ENCODE data around the gene TAS2R9.
"Not testable (repeated sequence)": the region's sequence is repeated elsewhere in the genome, so short reads cannot be mapped to it uniquely, and the experiment has no call there.

Gene TAS2R9, protein sequence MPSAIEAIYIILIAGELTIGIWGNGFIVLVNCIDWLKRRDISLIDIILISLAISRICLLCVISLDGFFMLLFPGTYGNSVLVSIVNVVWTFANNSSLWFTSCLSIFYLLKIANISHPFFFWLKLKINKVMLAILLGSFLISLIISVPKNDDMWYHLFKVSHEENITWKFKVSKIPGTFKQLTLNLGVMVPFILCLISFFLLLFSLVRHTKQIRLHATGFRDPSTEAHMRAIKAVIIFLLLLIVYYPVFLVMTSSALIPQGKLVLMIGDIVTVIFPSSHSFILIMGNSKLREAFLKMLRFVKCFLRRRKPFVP

DNA sequence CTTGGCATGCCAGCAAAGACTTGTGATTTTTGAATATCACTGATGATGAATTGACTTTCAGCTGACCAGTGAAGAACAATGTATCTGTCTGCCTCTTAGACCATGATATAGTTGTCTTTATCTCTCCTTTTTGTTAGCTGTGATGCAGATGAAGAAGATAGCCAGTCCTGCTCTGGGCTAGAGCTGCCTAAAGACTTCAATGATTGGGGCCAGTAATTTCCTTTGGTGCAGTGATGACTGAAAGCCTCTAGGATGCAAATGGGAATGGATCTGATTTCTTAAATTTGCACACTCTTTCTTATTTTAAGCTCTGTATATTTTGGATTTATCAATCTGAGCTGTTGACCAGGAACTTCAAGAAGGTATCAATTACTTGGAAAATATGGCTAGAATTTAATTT, at the start of gene TAS2R9:
TSS of gene TAS2R9 (minus strand) at position 101 of the 400 bp plus-strand sequence. CDS start at position 8, 93 bp downstream.
- DNase-seq, result no peak

DNA sequence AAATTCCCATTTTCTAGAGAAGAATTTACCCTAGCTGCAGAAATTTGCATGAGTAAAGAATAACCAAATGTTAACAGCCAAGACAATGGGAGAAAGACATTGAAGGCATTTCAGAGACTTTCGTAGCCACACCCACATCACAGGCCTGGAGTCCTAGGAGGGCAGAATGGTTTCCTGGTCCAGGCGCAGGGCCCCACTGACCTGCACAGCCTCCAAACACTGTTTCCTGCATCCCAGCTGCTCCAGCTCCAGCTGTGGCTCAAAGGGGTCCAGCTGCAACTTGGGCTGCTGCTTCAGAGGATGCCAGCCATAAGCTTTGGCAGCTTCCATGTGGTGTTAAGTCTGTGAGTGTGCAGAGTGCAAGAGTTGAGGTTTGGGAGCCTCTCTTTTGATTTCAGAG, 45.8 kb upstream of the TAS2R9 start:
- no peak for DNase-seq

DNA sequence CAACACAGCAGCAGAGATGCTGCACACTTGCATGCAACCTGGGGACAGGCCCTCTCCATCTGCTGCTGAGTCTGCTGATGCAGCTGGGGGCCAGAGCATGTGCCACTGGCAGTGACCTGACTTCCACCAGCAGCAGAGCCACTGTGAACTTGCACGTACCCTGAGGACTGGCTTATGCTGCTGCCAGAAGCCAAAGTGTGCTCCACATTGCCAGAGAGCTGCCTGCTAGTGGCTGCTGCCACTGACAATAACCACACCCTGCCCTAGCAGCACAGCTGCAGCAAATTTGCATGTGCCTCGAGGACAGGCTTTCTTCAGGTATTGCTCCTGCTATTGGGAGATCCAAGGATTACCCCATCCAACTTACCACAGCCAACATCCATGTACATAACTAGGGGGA, 43.8 kb upstream of the TAS2R9 start:
- DNase-seq, result no peak

DNA sequence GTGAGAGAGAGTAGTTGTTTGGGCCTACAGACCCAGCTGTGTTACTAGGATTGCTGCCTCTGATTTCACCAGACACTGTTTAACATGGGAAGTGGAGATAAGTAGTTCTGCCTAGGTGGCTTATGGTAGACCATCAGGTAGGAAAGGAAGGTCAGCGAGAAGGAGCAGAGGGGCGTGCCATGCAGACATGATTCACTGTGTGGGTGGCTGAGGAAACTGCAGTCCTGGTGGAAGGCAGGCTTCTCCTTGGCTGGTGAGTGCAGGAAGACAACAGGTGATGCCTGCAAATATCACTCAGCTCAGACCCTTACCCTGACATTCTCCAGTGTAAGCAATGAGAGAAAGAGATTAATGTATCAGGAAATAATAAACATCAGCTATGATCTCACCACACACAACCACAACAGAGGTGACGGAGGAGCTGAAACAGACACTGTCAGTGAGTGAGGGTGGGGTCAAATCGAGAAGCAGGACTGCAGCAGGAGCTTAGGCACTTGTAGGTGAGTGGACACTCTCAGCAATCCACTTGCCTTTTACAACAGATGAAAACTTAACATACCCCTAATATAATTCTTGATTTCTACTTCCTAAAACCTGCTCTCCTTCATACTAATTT, 41.4 kb upstream of the TAS2R9 start:
- no peak for DNase-seq

DNA sequence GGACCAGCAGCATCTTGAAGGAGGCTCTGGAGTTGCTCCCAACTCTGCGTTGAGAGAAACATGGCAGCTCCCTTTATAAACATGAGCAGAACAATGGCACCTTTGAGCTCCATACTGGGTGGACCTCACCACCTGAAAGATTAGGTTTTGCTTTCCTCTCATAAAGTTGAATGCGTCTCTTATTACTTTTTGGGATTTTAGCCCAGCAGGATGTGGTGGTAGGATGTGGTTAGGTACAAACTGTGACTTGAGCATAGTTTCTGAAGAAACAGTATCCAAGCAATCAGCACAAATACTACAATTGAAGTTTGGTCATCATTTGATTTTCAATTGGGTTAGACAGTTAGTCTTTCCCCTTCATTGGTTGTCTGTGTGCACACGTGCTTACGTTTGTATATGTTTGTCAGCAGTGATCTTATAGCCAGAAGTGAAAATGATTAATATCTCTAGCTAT, 39.5 kb upstream of the TAS2R9 start, which contains the start of gene PRR4:
TSS of gene PRR4 (minus strand) at position 51 of the 454 bp plus-strand sequence. CDS start at position 13, 38 bp downstream.
- no peak for DNase-seq

DNA sequence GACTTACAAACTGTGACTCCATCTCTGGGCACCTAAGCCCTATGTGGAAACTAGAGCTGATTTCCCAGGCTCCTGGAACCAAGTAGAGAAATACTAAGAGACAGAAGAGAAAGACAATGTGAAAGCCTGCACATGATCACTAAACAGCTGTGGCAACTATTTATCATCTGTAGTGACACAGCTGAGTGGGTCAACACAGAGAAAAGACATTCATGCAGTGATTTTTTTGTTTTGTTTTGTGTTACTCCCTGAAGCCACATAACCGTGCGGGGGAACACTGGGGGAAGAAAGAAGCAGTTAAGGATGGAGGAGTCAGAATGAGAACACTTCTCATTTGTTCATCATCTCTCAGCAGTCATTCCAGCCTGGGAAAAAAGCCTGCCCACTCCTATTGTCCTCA, 37.8 kb upstream of the TAS2R9 start:
- DNase-seq, result no peak

DNA sequence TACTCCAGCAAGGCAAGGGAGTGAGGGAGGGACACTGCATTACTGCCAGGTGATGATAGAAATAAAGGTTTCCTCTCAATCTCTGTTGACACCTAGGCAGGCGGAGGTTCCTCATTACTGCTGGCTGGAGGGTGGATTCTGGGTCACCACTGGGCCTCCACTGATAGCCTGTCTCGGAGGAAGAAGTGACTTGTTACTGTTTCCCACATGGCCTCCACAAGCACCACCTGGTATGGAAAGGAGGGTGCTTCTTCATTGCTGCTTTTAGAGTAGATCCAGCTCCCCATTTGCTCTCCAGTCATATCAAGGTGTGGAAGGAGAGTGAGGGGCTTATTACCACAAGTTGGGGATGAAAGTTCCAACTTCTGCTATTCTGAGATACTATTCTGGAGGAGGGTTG, 32.9 kb upstream of the TAS2R9 start:
- no peak for DNase-seq

DNA sequence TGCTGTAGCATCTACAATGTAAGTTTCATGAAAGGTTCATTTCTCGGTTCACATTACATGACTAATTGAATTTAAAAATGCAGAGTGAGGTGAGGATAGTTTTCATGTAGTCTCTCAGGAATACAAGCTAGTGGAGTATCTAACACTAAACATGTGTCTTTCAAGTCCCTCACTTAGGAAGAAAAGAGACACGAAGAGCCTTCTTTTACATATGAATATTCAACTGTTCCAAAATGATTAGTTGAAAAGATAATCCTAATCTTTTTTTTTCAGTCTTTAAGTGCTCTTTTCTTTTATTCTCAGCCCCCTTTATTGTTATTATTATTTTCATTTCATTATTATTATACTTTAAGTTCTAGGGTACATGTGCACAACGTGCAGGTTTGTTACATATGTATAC, 28.5 kb upstream of the TAS2R9 start:
- no peak for DNase-seq

DNA sequence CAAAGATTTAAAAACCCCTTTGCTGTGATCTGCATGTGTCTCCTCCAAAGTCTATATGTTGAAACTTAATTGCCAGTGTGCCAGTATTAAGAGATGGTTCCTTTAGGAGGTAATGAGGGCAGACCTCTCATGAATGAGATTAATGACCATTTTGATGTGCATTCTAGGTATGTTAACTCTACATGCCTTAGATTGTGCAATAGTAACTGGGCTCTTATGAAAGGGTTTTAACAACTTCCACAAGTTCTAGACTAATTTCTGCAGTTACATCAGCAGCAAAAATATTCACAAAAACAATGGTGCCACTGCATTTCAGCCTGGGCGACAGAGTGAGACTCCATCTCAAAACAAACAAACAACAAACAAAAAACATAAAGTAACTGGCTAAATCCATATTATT, 20.0 kb upstream of the TAS2R9 start:
- no peak for DNase-seq

DNA sequence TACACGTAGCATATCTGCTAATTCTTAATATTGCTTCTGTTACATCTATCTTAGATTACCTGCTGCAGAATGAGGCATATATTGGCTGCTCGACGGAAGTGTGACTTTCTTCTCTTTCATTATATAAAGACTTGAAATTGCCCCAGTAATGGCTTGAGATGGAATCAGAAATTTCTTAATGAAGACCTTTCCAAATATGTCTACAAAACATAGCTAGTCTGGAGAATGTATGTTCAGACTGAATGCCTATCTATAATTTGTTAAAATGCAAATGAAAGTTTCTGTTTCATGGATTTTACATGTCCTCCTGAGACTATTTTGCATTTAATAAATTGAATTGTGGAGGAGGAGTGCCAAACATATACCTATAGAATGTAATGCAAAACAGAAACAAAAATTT, 16.3 kb upstream of the TAS2R9 start, which contains the start of gene TAS2R10:
TSS of gene TAS2R10 (minus strand) at position 101 of the 400 bp plus-strand sequence. CDS start at position 12, 89 bp downstream.
- no peak for DNase-seq

DNA sequence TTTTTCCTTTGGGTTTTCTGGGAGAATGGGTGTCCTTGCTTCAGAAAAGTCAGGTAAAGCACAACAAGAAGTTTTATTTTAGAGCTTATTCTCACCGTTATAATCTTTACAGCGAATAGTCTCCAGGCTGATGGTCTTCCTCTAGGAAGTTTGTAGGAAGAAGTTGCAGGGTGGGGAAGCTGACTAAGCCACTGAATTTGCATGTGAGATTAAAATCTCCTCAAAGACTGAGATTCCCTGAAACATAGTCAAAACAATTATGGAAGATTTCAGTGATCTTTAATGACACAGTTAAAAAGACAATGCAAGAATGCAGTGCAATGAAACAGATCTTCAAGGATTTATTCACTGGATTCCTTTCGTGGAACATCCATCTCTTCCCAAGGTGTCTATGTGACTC, 15.0 kb upstream of the TAS2R9 start:
- DNase-seq, result no peak

DNA sequence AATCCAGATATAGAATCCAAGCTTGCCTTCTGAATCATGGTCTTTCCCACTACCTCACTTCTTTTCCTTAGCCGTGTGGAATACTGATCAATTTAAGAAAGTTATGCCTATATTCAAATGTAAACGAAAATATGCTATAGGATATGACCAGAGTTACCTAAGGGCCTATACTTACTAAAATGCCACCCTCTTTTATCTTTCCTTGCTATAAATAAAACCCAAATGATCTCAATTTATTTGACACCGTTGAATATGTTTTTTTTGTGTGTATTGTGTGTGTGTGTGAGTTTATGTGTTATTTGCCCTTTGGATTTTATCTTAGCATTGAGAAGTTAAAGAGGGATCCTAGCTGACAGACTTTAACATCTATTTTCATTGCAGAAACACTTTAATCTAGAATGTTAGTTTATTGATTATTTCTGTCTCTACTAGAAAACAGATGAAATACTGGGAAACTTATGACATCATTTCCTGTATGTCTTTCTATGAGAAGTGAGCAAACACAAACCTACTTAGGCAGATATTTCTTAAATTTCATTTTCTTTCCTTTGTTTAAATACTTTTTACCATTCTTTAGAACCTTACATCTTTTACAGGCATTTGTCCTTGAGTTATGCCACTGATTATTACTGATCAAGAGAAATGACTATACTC, 2.0 kb upstream of the TAS2R9 start:
- DNase-seq, result no peak

DNA sequence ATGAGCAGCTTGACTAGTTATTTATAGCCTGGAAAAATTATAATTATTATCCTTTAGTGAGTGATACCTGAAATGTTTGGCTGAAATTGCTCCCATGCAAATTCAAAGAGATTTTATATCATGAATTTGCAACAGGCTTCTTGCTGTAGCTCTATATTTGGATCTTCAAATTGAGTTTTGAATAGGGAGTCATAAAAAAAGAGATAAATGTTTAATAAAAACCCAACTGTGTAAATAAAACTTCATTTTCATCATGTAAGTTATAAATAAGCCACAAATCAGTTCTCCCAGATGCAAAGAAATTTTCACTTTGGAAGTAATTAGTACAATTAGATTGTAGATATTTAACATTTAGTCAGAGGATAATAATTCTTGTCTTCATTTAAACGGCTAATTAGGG, 2.8 kb downstream of the TAS2R9 start, which contains the start of gene TAS2R8:
TSS of gene TAS2R8 (minus strand) at position 101 of the 400 bp plus-strand sequence. CDS start 306 bp downstream, outside the sequence.
- DNase-seq, result no peak

DNA sequence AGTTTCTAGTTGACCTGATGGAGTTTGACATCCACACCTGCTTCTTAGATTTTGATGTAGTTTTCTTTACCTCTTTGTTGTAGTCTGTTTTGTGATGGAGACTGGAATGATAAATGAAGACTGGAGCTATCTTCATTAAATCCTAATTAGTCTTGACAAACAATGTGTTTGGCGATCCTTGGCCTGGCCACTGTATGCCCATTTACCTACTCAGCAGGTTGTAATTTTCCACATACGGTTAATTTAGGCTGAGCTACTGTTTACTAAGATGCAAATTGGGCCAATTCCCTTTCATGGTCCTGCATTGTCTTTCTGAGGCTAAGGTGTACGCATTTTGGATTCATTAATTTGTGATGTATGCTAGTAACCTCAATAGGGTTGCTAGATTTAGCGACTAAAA, 7.4 kb downstream of the TAS2R9 start, which contains the start of gene TAS2R7:
TSS of gene TAS2R7 (minus strand) at position 41 of the 400 bp plus-strand sequence. CDS start 57 bp downstream, outside the sequence.
- no peak for DNase-seq

DNA sequence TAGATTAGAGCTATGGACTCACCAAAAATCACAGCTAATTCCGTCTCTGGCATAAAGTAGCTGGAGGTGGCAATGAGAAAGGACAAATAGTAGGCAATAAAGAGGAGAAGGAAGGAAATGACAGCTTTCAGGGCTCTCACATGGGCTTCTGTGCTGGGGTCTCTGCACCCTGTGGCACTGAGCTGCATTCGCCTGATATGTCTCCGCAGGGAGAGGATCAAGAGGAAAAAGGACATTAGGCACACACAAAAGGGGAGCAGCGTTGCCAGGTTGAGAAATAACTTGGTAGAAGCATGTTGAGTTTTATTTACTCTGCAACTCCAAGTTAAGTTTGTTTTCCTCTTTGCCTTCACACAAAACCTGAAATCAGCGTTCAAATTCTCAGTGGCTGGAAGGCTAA, 8.2 kb downstream of the TAS2R9 start:
- DNase-seq, result no peak

DNA sequence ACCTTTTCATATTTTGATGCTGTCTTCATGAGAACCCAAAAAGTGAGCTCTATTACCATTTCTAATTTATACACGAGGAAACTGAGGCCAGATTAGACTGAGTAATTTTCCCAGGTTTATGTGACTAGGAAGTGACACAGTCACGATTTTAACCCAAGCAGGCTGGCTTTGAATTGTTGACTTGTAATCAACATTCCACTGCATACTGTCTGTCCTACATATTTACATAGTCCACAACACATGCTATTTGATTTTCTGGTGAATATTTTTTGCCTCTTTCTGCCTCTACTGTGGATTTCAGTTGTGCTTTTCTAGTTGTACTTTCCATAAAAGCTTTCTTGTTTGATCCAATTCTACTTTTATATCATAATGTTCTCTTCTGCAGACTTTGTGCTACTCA, 15.7 kb downstream of the TAS2R9 start:
- no peak for DNase-seq

DNA sequence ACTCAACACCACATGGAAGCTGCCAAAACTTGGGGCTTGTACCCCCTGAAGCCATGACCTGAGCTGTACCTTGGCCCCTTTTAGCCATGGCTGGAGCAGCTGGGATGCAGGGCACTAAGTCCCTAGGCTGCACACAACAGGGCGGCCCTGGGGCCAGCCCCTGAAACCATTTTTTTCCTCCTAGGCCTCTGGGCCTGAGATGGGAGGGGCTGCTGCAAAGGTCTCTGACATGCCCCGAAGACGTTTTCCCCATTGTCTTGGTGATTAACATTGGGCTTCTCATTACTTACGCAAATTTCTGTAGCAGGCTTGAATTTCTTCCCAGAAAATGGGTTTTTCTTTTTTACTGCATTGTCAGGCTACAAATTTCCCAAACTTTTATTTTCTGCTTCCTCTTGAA, 18.2 kb downstream of the TAS2R9 start:
- DNase-seq, result not testable (repeated sequence)

DNA sequence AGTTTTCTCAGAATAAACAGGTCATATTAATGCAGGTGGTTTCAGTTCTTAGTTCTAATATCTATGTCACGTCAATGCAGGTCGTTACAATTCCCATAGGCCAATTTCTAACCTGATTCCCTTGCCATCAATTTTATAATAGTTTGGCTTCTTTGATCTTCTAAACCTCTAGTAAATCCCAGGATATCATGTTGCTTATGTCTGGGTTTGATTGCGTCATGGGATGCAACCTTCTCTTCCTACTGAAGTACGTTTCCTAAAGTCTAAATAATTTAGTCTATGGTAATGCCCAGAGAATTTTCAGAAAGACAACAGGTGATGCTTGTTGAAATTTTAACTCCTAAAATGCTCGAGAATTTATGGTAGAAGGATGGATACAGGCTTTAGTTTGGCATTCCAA, 26.7 kb downstream of the TAS2R9 start:
- DNase-seq, result no peak

DNA sequence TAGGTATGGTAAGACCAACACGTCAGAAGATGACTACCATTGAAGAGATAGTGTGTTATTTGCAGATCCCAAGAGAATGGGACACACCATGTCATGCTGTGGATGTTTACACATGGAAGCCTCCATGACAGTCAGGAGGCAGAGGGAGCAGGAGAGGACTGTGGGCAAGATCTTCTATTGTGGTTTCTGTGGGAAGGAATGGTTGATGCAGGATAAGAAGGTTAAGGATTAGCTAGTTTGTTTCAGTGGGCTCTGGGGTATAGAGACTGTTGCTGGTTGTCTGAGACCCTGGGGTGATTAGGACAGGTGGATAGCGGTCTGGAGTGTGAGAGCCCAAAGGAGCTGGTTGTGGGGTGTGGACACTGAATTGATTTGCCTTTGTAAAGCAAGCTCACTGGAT, 30.9 kb downstream of the TAS2R9 start:
- DNase-seq, result no peak

DNA sequence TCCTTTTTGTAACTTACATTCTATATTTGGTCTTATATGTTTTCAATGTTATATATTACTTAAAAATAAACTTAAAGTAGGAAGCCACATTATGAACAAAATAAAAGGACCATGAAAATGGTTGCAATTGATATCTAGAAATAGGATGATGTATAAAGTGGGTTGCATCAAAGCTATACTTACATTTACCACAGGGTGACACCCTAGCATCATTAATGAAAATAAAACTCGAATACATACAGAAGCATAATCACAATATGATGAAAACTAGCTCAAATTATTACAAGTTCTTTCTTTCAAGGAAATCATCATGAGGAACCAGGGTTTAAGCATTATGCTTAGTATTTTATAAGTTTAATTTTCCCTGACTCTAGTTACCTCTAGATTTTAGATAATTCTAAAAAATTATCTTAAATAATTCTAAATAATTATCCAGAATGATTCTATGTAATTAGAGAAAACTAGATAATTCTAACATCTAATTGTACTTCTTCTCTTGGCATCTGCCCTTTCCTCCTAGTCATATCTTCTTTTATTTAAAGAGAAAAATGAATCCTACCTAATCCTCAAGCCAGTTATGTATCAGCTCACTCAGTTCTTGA, 38.7 kb downstream of the TAS2R9 start:
- DNase-seq, result no peak

DNA sequence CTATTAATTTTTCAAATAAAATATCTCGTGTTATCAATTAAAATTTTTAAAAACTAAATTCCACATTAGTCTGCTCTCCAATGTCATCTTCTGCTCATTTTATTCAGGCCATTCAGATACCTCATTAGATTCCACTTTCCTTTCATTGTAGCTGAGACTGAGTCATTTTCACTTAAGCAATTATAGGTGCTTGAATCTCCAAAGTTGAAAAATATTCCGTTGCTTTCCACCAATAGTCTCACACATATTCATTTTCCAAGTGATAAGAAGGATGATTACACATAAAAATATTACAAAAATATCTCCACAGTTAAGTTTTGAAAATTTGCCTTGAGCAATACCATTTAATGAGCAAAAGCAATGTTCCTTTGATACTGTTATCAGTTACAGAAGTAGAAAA, 50.3 kb downstream of the TAS2R9 start:
- no peak for DNase-seq

Data from activated effector memory CD4-positive, alpha-beta T cell treated with anti-CD3 and anti-CD28 coated beads, Interleukin-2, amount 50 U/mL, for 16 hours (primary cell).